Measurements from ENCODE around the gene KLHL8.

Gene KLHL8

GRCh38 chr4:87132035-87132434 is 88.4 kb downstream of the KLHL8 start:
- intact Hi-C loops (cut with DNase I): no loop called here
- no peak for DNase-seq

- no peak for DNase-seq
- intact Hi-C loops (cut with DNase I): no loop called here
These were observed 89.3 kb downstream of the KLHL8 start for GRCh38 chr4:87130985-87131703.

- intact Hi-C loops (cut with DNase I): no loop called here
- no peak for DNase-seq
These were observed 90.7 kb downstream of the KLHL8 start for GRCh38 chr4:87129681-87130080.

GRCh38 chr4:87128006-87128705 is 92.3 kb downstream of the KLHL8 start:
- intact Hi-C loops (cut with DNase I): no loop called here

GRCh38 chr4:87126056-87126455 is 94.4 kb downstream of the KLHL8 start:
- intact Hi-C loops (cut with DNase I): no loop called here
- no peak for DNase-seq

More at GRCh38 chr4:87128006-87128705, 92.3 kb downstream of the KLHL8 start:
- DNase-seq: no peak

- peak in 2 of 42 donors; percentile 20 to 23 for DNase-seq
- intact Hi-C loops (cut with DNase I): no loop called here
These were observed 98.2 kb downstream of the KLHL8 start for GRCh38 chr4:87122252-87122651.

GRCh38 chr4:87121341-87122065 is 98.9 kb downstream of the KLHL8 start:
- no peak for DNase-seq
- intact Hi-C loops (cut with DNase I): no loop called here

GRCh38 chr4:87120411-87121162 is 99.8 kb downstream of the KLHL8 start:
- intact Hi-C loops (cut with DNase I): no loop called here

GRCh38 chr4:87120010-87120409 is 100.4 kb downstream of the KLHL8 start:
- intact Hi-C loops (cut with DNase I): no loop called here
- no peak for DNase-seq

More at GRCh38 chr4:87120411-87121162, 99.8 kb downstream of the KLHL8 start:
- peak in 41 of 42 donors; percentile 6 to 73 (median 46) for DNase-seq

- DNase-seq: no peak
- intact Hi-C loops (cut with DNase I): no loop called here
These were observed 101.6 kb downstream of the KLHL8 start for GRCh38 chr4:87118826-87119225.

GRCh38 chr4:87118421-87118820 is 102.0 kb downstream of the KLHL8 start:
- intact Hi-C loops (cut with DNase I): no loop called here
- no peak for DNase-seq

- intact Hi-C loops (cut with DNase I): no loop called here
- no peak for DNase-seq
These were observed 102.7 kb downstream of the KLHL8 start for GRCh38 chr4:87117732-87118075.

GRCh38 chr4:87117051-87117731 is 103.2 kb downstream of the KLHL8 start:
- no peak for DNase-seq
- intact Hi-C loops (cut with DNase I): no loop called here

GRCh38 chr4:87116231-87116630 is 104.2 kb downstream of the KLHL8 start:
- intact Hi-C loops (cut with DNase I): no loop called here

GRCh38 chr4:87114245-87115062 is 106.0 kb downstream of the KLHL8 start:
- no peak for DNase-seq
- intact Hi-C loops (cut with DNase I): no loop called here

More at GRCh38 chr4:87116231-87116630, 104.2 kb downstream of the KLHL8 start:
- no peak for DNase-seq

GRCh38 chr4:87112063-87112462 is 108.4 kb downstream of the KLHL8 start:
- intact Hi-C loops (cut with DNase I): no loop called here
- no peak for DNase-seq

Data from head of caudate nucleus (tissue), 42 donors.